Left ventricle myocardium inferior (tissue), 1 donor: ENCODE results near the gene BBS9. TPM values are rescaled to one million over a fixed set of nuclear protein-coding genes. Genes with fewer than 3 reads are reported as not detected.

Experiments used
- DNase-seq: peaks from one replicate; pipeline ENCODE4 v3.0.0-alpha.2; 2020
- H3K27ac ChIP-seq: fragments of 200-600 bp; replicated peaks from 2 replicates; pipeline ENCODE4 v1.8.0; 2021
- H3K27me3 ChIP-seq: fragments of 200-600 bp; 2 replicates; pipeline ENCODE4 v1.8.0; 2021; ENCODE audit warnings: low read depth
- H3K36me3 ChIP-seq: fragments of 200-600 bp; 2 replicates; pipeline ENCODE4 v1.8.0; 2021
- H3K4me1 ChIP-seq: fragments of 200-600 bp; 2 replicates; pipeline ENCODE4 v1.8.0; 2021
- H3K4me3 ChIP-seq: fragments of 200-600 bp; 2 replicates; pipeline ENCODE4 v1.8.0; 2021; ENCODE audit warnings: mild to moderate bottlenecking, moderate library complexity
- H3K9me3 ChIP-seq: fragments of 200-600 bp; replicated peaks from 2 replicates; pipeline ENCODE4 v1.8.0; 2021
- CTCF ChIP-seq: fragments of 200-600 bp; IDR thresholded peaks from 2 replicates; pipeline ENCODE4 v1.8.0; 2021; ENCODE audit warnings: antibody characterized with exemption, mild to moderate bottlenecking, borderline replicate concordance
- intact Hi-C: fragments of 100-400 bp; cut with micrococcal nuclease; formaldehyde crosslinking; loops from one replicate; pipeline ENCODE4 v1.11.0; 2022
- total RNA-seq: library from RNA; stranded (reverse); fragmentation: NEBNext Ultra II Directional; extraction: Animal tissue kit (Norgen Biotek cat#: 25700); gene quantifications from one replicate; pipeline ENCODE4 v1.2.1, GENCODE V29; 2021
- donor health status: DM: no; HTN: yes; CAD: no; lungs with severe emphysema.

BBS9 gene
- total RNA-seq, 1 donor from 2014 or later, result 13.7 TPM

- DNase-seq, result no peak
- Histone ChIP-seq H3K36me3 (no peaks in the 10 kb centered on the region), H3K9me3 (peaks cover 4% of the 10 kb centered on the region), H3K4me1 (no peaks in the 10 kb centered on the region), H3K4me3 (no peak overlapping the region), H3K27me3 (no peaks in the 10 kb centered on the region), H3K27ac (no peak overlapping the region)
- TF ChIP-seq CTCF, result no peak
- intact Hi-C loops, result no loop called here
Measured at GRCh38 chr7:33485747-33486493, 356.6 kb downstream of the BBS9 start.

GRCh38 chr7:33486633-33487032, 357.3 kb downstream of the BBS9 start:
- intact Hi-C loops, result no loop called here
- peaks cover 4% of the 10 kb centered on the region for H3K9me3 ChIP-seq
- no peak overlapping the region for H3K27ac ChIP-seq
- no peaks in the 10 kb centered on the region for H3K4me1 ChIP-seq
- no peaks in the 10 kb centered on the region for H3K27me3 ChIP-seq
- no peak for TF ChIP-seq CTCF
- no peak overlapping the region for H3K4me3 ChIP-seq
- no peaks in the 10 kb centered on the region for H3K36me3 ChIP-seq
- DNase-seq, result no peak

GRCh38 chr7:33487998-33488682, 358.8 kb downstream of the BBS9 start:
- Histone ChIP-seq H3K9me3 (peaks cover 4% of the 10 kb centered on the region), H3K27ac (no peak overlapping the region), H3K4me1 (no peaks in the 10 kb centered on the region), H3K27me3 (no peaks in the 10 kb centered on the region), H3K36me3 (no peaks in the 10 kb centered on the region), H3K4me3 (no peak overlapping the region)
- no peak for TF ChIP-seq CTCF
- DNase-seq, result no peak
- intact Hi-C loops, result no loop called here

GRCh38 chr7:33494474-33494873, 365.1 kb downstream of the BBS9 start:
- Histone ChIP-seq H3K36me3 (no peaks in the 10 kb centered on the region), H3K4me1 (peaks cover 9% of the 10 kb centered on the region), H3K9me3 (no peaks in the 10 kb centered on the region), H3K27me3 (no peaks in the 10 kb centered on the region), H3K4me3 (no peak overlapping the region), H3K27ac (no peak overlapping the region)
- no peak for DNase-seq
- TF ChIP-seq CTCF, result no peak
- intact Hi-C loops, result no loop called here

- TF ChIP-seq CTCF, result no peak
- peaks cover 10% of the 10 kb centered on the region for H3K4me1 ChIP-seq
- no peak overlapping the region for H3K4me3 ChIP-seq
- no peaks in the 10 kb centered on the region for H3K9me3 ChIP-seq
- no peaks in the 10 kb centered on the region for H3K27me3 ChIP-seq
- DNase-seq, result no peak
- intact Hi-C loops, result no loop called here
- no peaks in the 10 kb centered on the region for H3K36me3 ChIP-seq
- no peak overlapping the region for H3K27ac ChIP-seq
Measured at GRCh38 chr7:33495207-33495606, 365.8 kb downstream of the BBS9 start.
